ENCODE measurements around the gene CEP112. TPM values are rescaled to one million over a fixed set of nuclear protein-coding genes. Genes with fewer than 3 reads are reported as not detected.
"Not testable (repeated sequence)": the region's sequence is repeated elsewhere in the genome, so short reads cannot be mapped to it uniquely, and the experiment has no call there.

Gene CEP112
- total and polyA plus RNA-seq, 2 of the 8 experiments (the other 6 are each of a cell fraction or from before 2014, with no cell fraction given), result 0.62 to 3.1 TPM

- POLR2A ChIA-PET (ENCODE audit: partially characterized antibody); H3K9me3 ChIP-seq (ENCODE audit: insufficient read depth in 2 of 2, low read depth in 1 of 2, low read length in 1 of 2); H2BK20ac ChIP-seq (ENCODE audit: low read length); H3K4me1 ChIP-seq (replicated peaks in 1 of 4; ENCODE audit: control insufficient read depth in 3 of 4, insufficient read depth in 4 of 4, low read length in 3 of 4); H3K4me2 ChIP-seq (ENCODE audit: insufficient read depth in 1 of 2, low read depth in 2 of 2, low read length in 2 of 2); H3K14ac ChIP-seq (ENCODE audit: insufficient read length); H2BK12ac ChIP-seq (ENCODE audit: low read depth, low read length); H3K23me2 ChIP-seq (ENCODE audit: low read depth, low read length); H2BK5ac ChIP-seq (ENCODE audit: low read depth, low read length); H3K79me1 ChIP-seq (ENCODE audit: low read depth, low read length); DNase-seq (ENCODE audit: low read depth in 1 of 2, low spot score in 2 of 2); H2AFZ ChIP-seq (ENCODE audit: low read length); H3K9ac ChIP-seq (replicated peaks in 1 of 4; ENCODE audit: extremely low read depth in 1 of 4, low read depth in 3 of 4, low read length in 3 of 4); H3K27me3 ChIP-seq (replicated peaks in 1 of 4; ENCODE audit: control insufficient read depth in 3 of 4, extremely low read depth in 1 of 4, insufficient read depth in 3 of 4, low read length in 3 of 4); H4K91ac ChIP-seq (replicated peaks; ENCODE audit: insufficient read length, low read length); H2BK120ac ChIP-seq (replicated peaks; ENCODE audit: low read depth, low read length); H3K27ac ChIP-seq (ENCODE audit: low read depth, low read length); H3K4me3 ChIP-seq (ENCODE audit: extremely low read depth in 1 of 4, insufficient read depth in 2 of 4, low read depth in 3 of 4, low read length in 4 of 4); H3K56ac ChIP-seq (replicated peaks; ENCODE audit: insufficient read length, low read depth, low read length); H4K5ac ChIP-seq (ENCODE audit: insufficient read length, low read depth, low read length); H2BK15ac ChIP-seq (ENCODE audit: low read length); H3K79me2 ChIP-seq (ENCODE audit: control insufficient read depth in 1 of 2, insufficient read depth in 2 of 2, low read length in 2 of 2); H3K4ac ChIP-seq (replicated peaks; ENCODE audit: insufficient read length, low read depth, low read length); H2AK5ac ChIP-seq (ENCODE audit: low read depth, low read length); H3K23ac ChIP-seq (ENCODE audit: insufficient read length); H4K8ac ChIP-seq (ENCODE audit: extremely low read depth, insufficient read depth, low read length); H3K36me3 ChIP-seq (ENCODE audit: control insufficient read depth in 2 of 4, insufficient read depth in 4 of 4, low read length in 3 of 4); FAIRE-seq; H4K20me1 ChIP-seq (replicated peaks in 1 of 2; ENCODE audit: control insufficient read depth in 1 of 2, insufficient read depth in 2 of 2, low read length in 2 of 2); H3K18ac ChIP-seq (ENCODE audit: extremely low read depth, low read length): not testable (repeated sequence)
- whole genome bisulfite sequencing, 2 experiments (ENCODE audit: extremely low coverage in 1 of 2, insufficient coverage in 1 of 2, insufficient read length in 1 of 2, insufficient replicate concordance in 2 of 2, low coverage in 1 of 2, low lambda C conversion rate in 2 of 2, missing lambda C conversion rate in 1 of 2), result 90% methylated on average over 5 of the region's 5 CpGs; no CpG with 5 or more reads in 1 of the 2 experiments
- CTCF ChIA-PET (ENCODE audit: partially characterized antibody), result interaction anchor here (0.7 kb wide), 1 partner anchor 48 kb away, joined by 3 read pairs; no protein-coding TSS in a partner anchor
Measured at GRCh38 chr17:65681763-65682162, 510.2 kb downstream of the CEP112 start.

All from H1 (cell line).